ENCODE measurements around the gene IL4R. TPM values are rescaled to one million over a fixed set of nuclear protein-coding genes. Genes with fewer than 3 reads are reported as not detected.
"Not testable (repeated sequence)": the region's sequence is repeated elsewhere in the genome, so short reads cannot be mapped to it uniquely, and the experiment has no call there.

IL4R gene
- total RNA-seq, 3 donors from 2014 or later: 18.7 to 53.4 (median 51.8) TPM

GRCh38 chr16:27273330-27273669 lies 40.5 kb upstream of the IL4R start:
- no peaks in the 10 kb centered on the region for H3K36me3 ChIP-seq
- no peak overlapping the region for H3K27ac ChIP-seq
- DNase-seq (ENCODE audit: low spot score in 2 of 2): no peak
- TF ChIP-seq, protein P1, sequence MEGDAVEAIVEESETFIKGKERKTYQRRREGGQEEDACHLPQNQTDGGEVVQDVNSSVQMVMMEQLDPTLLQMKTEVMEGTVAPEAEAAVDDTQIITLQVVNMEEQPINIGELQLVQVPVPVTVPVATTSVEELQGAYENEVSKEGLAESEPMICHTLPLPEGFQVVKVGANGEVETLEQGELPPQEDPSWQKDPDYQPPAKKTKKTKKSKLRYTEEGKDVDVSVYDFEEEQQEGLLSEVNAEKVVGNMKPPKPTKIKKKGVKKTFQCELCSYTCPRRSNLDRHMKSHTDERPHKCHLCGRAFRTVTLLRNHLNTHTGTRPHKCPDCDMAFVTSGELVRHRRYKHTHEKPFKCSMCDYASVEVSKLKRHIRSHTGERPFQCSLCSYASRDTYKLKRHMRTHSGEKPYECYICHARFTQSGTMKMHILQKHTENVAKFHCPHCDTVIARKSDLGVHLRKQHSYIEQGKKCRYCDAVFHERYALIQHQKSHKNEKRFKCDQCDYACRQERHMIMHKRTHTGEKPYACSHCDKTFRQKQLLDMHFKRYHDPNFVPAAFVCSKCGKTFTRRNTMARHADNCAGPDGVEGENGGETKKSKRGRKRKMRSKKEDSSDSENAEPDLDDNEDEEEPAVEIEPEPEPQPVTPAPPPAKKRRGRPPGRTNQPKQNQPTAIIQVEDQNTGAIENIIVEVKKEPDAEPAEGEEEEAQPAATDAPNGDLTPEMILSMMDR (IDR thresholded peaks at IDR 0.05): no peak
- TF ChIP-seq POLR2A (IDR thresholded peaks at IDR 0.05) (no peak), POLR2AphosphoS5 (IDR thresholded peaks at IDR 0.05) (no peak)
- H3K4me1 ChIP-seq: no peaks in the 10 kb centered on the region
- H3K4me3 ChIP-seq: no peak overlapping the region
- H3K9me3 ChIP-seq: no peaks in the 10 kb centered on the region
- H3K27me3 ChIP-seq: no peaks in the 10 kb centered on the region
- intact Hi-C loops (cut with DNase I; ENCODE audit: low total_unique reads): no loop called here

- DNase-seq (ENCODE audit: low spot score in 2 of 2): no peak
- intact Hi-C loops (cut with DNase I; ENCODE audit: low total_unique reads): no loop called here
- Histone ChIP-seq H3K4me3 (no peak overlapping the region), H3K4me1 (no peaks in the 10 kb centered on the region), H3K27me3 (no peaks in the 10 kb centered on the region), H3K36me3 (no peaks in the 10 kb centered on the region), H3K27ac (no peak overlapping the region), H3K9me3 (no peaks in the 10 kb centered on the region)
- TF ChIP-seq POLR2AphosphoS5 (IDR thresholded peaks at IDR 0.05) (no peak), POLR2A (IDR thresholded peaks at IDR 0.05) (no peak)
- TF ChIP-seq, protein P1 (IDR thresholded peaks at IDR 0.05): no peak
Observed at GRCh38 chr16:27273670-27274423, 39.9 kb upstream of the IL4R start.

DNA sequence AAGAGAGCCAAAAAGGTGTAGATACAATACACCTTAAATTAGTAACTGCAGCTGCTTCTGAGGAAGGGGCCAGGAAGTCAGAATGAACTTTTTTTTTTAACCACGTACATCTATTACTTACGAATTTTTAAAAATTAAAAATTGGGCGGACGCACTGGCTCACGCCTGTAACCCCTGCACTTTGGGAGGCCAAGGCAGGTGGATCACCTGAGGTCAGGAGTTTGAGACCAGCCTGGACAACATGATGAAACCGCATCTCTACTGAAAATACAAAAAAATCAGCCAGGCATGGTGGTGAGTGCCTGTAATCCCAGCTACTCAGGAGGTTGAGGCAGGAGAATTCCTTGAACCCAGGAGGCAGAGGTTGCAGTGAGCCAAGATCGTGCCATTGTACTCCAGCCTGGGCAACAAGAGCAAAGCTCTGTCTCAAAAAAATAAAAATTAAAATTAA lies 39.3 kb upstream of the IL4R start:
- H3K4me3 ChIP-seq; H3K4me1 ChIP-seq; H3K27me3 ChIP-seq; intact Hi-C loops (cut with DNase I; ENCODE audit: low total_unique reads); H3K9me3 ChIP-seq; H3K27ac ChIP-seq; DNase-seq (ENCODE audit: low spot score in 2 of 2); H3K36me3 ChIP-seq: not testable (repeated sequence)

DNA sequence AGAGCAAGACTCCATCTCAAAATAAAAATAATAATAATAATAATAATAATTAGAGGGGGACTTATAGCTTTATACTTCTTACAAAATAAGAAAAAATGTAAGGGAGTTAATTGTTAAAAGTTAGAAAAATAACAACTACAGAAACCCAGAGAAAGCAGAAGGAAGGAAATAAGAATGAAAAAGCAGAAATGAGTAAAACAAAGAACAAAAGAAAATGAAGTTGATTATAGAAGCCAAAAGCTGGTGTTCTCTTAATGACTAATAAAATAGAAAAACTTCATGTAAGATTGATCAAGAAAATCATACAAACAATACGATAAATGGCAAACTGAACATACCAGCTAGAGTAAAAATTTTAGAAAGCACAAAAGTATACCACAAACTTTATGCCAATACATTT lies 38.4 kb upstream of the IL4R start:
- intact Hi-C loops (cut with DNase I; ENCODE audit: low total_unique reads): no loop called here
- no peak for DNase-seq (ENCODE audit: low spot score in 2 of 2)
- Histone ChIP-seq H3K4me3 (no peak overlapping the region), H3K27me3 (no peaks in the 10 kb centered on the region), H3K27ac (no peak overlapping the region), H3K4me1 (no peaks in the 10 kb centered on the region), H3K9me3 (no peaks in the 10 kb centered on the region), H3K36me3 (no peaks in the 10 kb centered on the region)
- TF ChIP-seq POLR2AphosphoS5 (IDR thresholded peaks at IDR 0.05): no peak
- no peak for TF ChIP-seq POLR2A (IDR thresholded peaks at IDR 0.05)
- TF ChIP-seq, protein P1 (IDR thresholded peaks at IDR 0.05): no peak

- Histone ChIP-seq H3K27ac (no peak overlapping the region), H3K4me1 (no peaks in the 10 kb centered on the region), H3K27me3 (no peaks in the 10 kb centered on the region), H3K9me3 (no peaks in the 10 kb centered on the region), H3K36me3 (no peaks in the 10 kb centered on the region), H3K4me3 (no peak overlapping the region)
- TF ChIP-seq, protein P1 (IDR thresholded peaks at IDR 0.05): no peak
- no peak for TF ChIP-seq POLR2AphosphoS5 (IDR thresholded peaks at IDR 0.05)
- TF ChIP-seq POLR2A (IDR thresholded peaks at IDR 0.05): no peak
- no peak for DNase-seq (ENCODE audit: low spot score in 2 of 2)
- intact Hi-C loops (cut with DNase I; ENCODE audit: low total_unique reads): no loop called here
Observed at GRCh38 chr16:27281243-27281642, 32.5 kb upstream of the IL4R start.
